Kidney (tissue), 14 donors: ENCODE measurements around the gene RTP1. TPM values are rescaled to one million over a fixed set of nuclear protein-coding genes. Genes with fewer than 3 reads are reported as not detected.

ENCODE experiments used
- DNase-seq, 5 donors: peaks; one replicate each; pipeline ENCODE4 v3.0.0-alpha.2; 2013 to 2020
- FAIRE-seq: peaks from 2 replicates; lab custom pipeline; 2012; peaks lifted over from hg19 to GRCh38; lab: Jason Lieb, UNC
- H3K27ac ChIP-seq, 2 donors: one replicate each; pipeline ENCODE4 v1.7.0; 2013; ENCODE audit warnings: low read depth in 2 of 2, low read length in 2 of 2, inconsistent platforms in 1 of 2
- H3K27me3 ChIP-seq: one replicate; pipeline ENCODE4 v1.7.1; 2013; ENCODE audit warnings: low read length, inconsistent platforms; ENCODE audit not compliant: control insufficient read depth, insufficient read depth
- H3K36me3 ChIP-seq, 3 donors: one replicate each; pipeline versions ENCODE4 v1.7.0 to v1.7.1; 2013; ENCODE audit warnings: low read length in 3 of 3, control low read depth in 1 of 3, inconsistent platforms in 1 of 3; ENCODE audit not compliant: insufficient read depth in 3 of 3, control insufficient read depth in 2 of 3
- H3K4me1 ChIP-seq, 3 donors: one replicate each; pipeline versions ENCODE4 v1.7.0 to v1.7.1; 2013; ENCODE audit warnings: low read length in 3 of 3, inconsistent platforms in 1 of 3, low read depth in 1 of 3; ENCODE audit not compliant: control insufficient read depth in 2 of 3, insufficient read depth in 2 of 3
- H3K4me3 ChIP-seq, 3 donors: one replicate each; pipeline versions ENCODE4 v1.7.0 to v1.8.1; 2013; ENCODE audit warnings: low read length in 3 of 3, control low read depth in 1 of 3, inconsistent platforms in 1 of 3
- H3K9ac ChIP-seq, 3 donors: one replicate each; pipeline versions ENCODE4 v1.7.0 to v1.7.1; 2013; ENCODE audit warnings: low read length in 3 of 3, control low read depth in 1 of 3, inconsistent platforms in 1 of 3
- H3K9me3 ChIP-seq, 3 donors: one replicate each; pipeline versions ENCODE4 v1.7.0 to v1.7.1; 2013; ENCODE audit warnings: low read length in 3 of 3, control low read depth in 1 of 3, inconsistent platforms in 1 of 3; ENCODE audit not compliant: control insufficient read depth in 2 of 3, insufficient read depth in 1 of 3
- CTCF ChIP-seq: IDR thresholded peaks from 3 replicates; pipeline ENCODE4 v1.5.1; 2012; ENCODE audit warnings: mild to moderate bottlenecking, moderate library complexity, borderline replicate concordance; ENCODE audit not compliant: insufficient read depth; ENCODE audit errors: extremely low read depth
- intact Hi-C: fragments of 100-400 bp; cut with DNase I; formaldehyde crosslinking; loops from one replicate; pipeline ENCODE4 v1.11.1; 2022
- polyA plus RNA-seq: library from polyadenylated mRNA; stranded (reverse); fragments of 350-450 nt; fragmentation: Illumina TruSeq; extraction: RNeasy Lipid Tissue Mini Kit (QIAGEN cat#74804); gene quantifications from one replicate; pipeline ENCODE4 v1.2.3, GENCODE V29; 2014; ENCODE audit warnings: low read depth, low replicate concordance; ENCODE audit not compliant: insufficient read depth
- total RNA-seq: library from RNA; stranded (reverse); fragmentation: NEBNext Ultra II Directional; extraction: Animal tissue kit (Norgen Biotek cat#: 25700); gene quantifications from one replicate; pipeline ENCODE4 v1.2.1, GENCODE V29; 2021
- donor health status: control.
- donor health status: control.
- donor health status: control.
- donor health status: control.
- donor health status: control.
- donor health status: DM: yes; HTN: yes; CAD: no.
- donor health status: Normal renal cell carcinoma (clear cell type).

RTP1 gene
- total and polyA plus RNA-seq, 2 donors from 2014 or later, result not detected

DNA sequence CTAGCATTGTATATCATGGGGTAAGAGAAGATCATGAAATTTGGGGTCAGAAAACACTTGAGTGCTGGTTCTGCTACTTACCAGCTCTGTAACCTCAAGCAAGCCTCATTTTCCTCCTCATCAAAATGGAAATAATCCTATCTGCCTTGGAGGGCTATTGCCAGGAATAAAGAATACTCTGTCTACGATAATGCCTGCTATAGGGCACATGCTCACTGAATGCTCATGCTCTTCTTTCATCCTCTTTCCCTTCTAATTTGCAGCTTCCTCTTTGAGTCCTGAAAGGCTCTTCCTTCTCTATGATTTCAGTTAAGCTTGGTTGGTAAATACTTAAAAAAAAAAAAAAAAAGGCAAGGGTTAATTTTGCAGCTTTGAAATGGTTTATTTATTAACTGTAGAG is 12.8 kb downstream of the RTP1 start:
- FAIRE-seq (no peak), DNase-seq (no peak)
- Histone ChIP-seq H3K4me1 (peaks cover 0 to 5% (median 2%) of the 10 kb centered on the region in 3 donors), H3K9me3 (no peaks in the 10 kb centered on the region), H3K27ac (no peak overlapping the region), H3K4me3 (no peak overlapping the region), H3K36me3 (no peaks in the 10 kb centered on the region), H3K27me3 (no peaks in the 10 kb centered on the region), H3K9ac (no peak overlapping the region)
- intact Hi-C loops, result no loop called here
- TF ChIP-seq CTCF, result no peak

- no peak for DNase-seq
- no peak for FAIRE-seq
- H3K27me3 ChIP-seq, result no peaks in the 10 kb centered on the region
- no peak overlapping the region for H3K27ac ChIP-seq
- H3K9me3 ChIP-seq, result no peaks in the 10 kb centered on the region
- peaks cover 0 to 5% (median 2%) of the 10 kb centered on the region in 3 donors for H3K4me1 ChIP-seq
- intact Hi-C loops, result no loop called here
- no peaks in the 10 kb centered on the region for H3K36me3 ChIP-seq
- H3K9ac ChIP-seq, result no peak overlapping the region
- no peak overlapping the region for H3K4me3 ChIP-seq
- TF ChIP-seq CTCF, result no peak
Observed at GRCh38 chr3:187210545-187211327, 13.4 kb downstream of the RTP1 start.

DNA sequence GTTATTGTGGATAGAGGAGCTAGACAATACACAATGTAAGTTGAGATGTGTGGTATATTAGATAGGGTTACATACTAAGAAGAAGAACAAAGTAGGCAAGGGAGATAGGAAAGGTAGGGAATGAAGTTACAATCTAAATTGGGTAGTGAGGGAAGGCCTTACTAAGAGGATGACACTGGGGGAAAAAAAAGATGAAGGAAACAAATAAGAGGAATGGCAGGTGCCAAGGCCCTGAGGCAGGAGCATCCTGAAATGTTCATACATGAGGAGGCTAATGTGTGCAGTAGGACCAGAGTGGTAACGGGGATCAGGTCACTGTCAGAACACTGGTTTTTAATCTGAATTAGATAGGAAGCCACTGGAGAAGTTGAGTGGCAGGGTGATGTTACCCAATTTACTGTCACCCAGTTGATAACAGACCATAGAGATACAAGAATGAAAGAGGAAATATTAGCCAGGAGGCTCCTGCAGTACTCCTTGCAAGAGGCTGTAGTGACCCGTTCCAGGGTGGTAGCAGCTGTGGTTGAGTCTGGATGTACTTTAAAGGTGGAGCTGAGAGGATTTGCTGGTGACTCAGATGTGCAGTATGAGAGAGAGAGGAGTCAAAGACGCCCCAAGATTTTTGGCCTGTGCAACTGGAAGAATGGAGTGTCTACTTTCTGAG is 14.4 kb downstream of the RTP1 start:
- Histone ChIP-seq H3K9me3 (no peaks in the 10 kb centered on the region), H3K9ac (no peak overlapping the region), H3K4me3 (no peak overlapping the region), H3K36me3 (no peaks in the 10 kb centered on the region), H3K27me3 (no peaks in the 10 kb centered on the region), H3K4me1 (peaks cover 0 to 5% (median 2%) of the 10 kb centered on the region in 3 donors), H3K27ac (no peak overlapping the region)
- intact Hi-C loops, result no loop called here
- no peak for DNase-seq
- FAIRE-seq, result no peak
- TF ChIP-seq CTCF, result no peak
